ENCODE data around the gene TREH. TPM values are rescaled to one million over a fixed set of nuclear protein-coding genes. Genes with fewer than 3 reads are reported as not detected.
"Not testable (repeated sequence)": the region's sequence is repeated elsewhere in the genome, so short reads cannot be mapped to it uniquely, and the experiment has no call there.

TREH gene
- total RNA-seq, 1 experiment from 2014 or later: not detected

GRCh38 chr11:118728112-118728511 lies 48.7 kb upstream of the TREH start:
- H3K4ac ChIP-seq (ENCODE audit: low read depth, low read length); DNase-seq; H3K9ac ChIP-seq (ENCODE audit: extremely low read depth, insufficient read length, low read length); H2BK5ac ChIP-seq (ENCODE audit: insufficient read length, low read length); H3K79me1 ChIP-seq (ENCODE audit: insufficient read depth, low read depth, low read length, poor library complexity, severe bottlenecking); H3K4me1 ChIP-seq (ENCODE audit: insufficient read depth, low read length); H3K23ac ChIP-seq (ENCODE audit: insufficient read length, low read depth, low read length); H3K9me3 ChIP-seq (ENCODE audit: control insufficient read depth, low read depth, low read length); H3K4me2 ChIP-seq (ENCODE audit: insufficient read depth, insufficient read length, low read length); H2BK20ac ChIP-seq (ENCODE audit: low read depth, low read length, poor library complexity, severe bottlenecking); H4K5ac ChIP-seq (ENCODE audit: insufficient read length, low read depth, low read length); H3K27me3 ChIP-seq (ENCODE audit: insufficient read depth, low read length); H4K8ac ChIP-seq (replicated peaks; ENCODE audit: insufficient read length, low read depth, low read length); H2BK120ac ChIP-seq (ENCODE audit: low read depth, low read length, poor library complexity, severe bottlenecking); H2AK5ac ChIP-seq (ENCODE audit: insufficient read length, low read length); H3K14ac ChIP-seq (ENCODE audit: insufficient read depth, low read length); H3K56ac ChIP-seq (ENCODE audit: insufficient read length, low read depth, low read length); H2AFZ ChIP-seq (ENCODE audit: low read length); H3K27ac ChIP-seq (ENCODE audit: insufficient read length, low read depth, low read length); H2BK12ac ChIP-seq (ENCODE audit: insufficient read length, low read depth, low read length); H4K91ac ChIP-seq (ENCODE audit: insufficient read length, low read depth, low read length); H3K27me3 Mint-ChIP-seq (ENCODE audit: low read depth); H2BK15ac ChIP-seq (ENCODE audit: low read depth, low read length); H3K18ac ChIP-seq (ENCODE audit: insufficient read length, low read depth, low read length); H3T11ph ChIP-seq (ENCODE audit: low read length); H4K20me1 ChIP-seq (ENCODE audit: control insufficient read depth, insufficient read depth, insufficient read length); H3K79me2 ChIP-seq (ENCODE audit: insufficient read depth, low read length); H3K23me2 ChIP-seq (ENCODE audit: insufficient read length, low read depth, low read length, poor library complexity, severe bottlenecking): not testable (repeated sequence)
- H3K9me3 Mint-ChIP-seq: peaks cover 34% of the 10 kb centered on the region in 2 experiments
- TF ChIP-seq CTCF (conservative IDR thresholded peaks at IDR 0.05): peak; percentile 69
- WGBS (ENCODE audit: extremely low coverage, insufficient read length, low lambda C conversion rate): no CpG with 5 or more reads among the region's 10 CpGs
- H3K4me3 Mint-ChIP-seq: peak overlapping the region in 1 of 2 experiments; percentile 98; a peak in 2 of 5 replicates
- H3K4me1 Mint-ChIP-seq: peaks cover 46 to 65% of the 10 kb centered on the region in 2 experiments
- H3K27ac Mint-ChIP-seq: peak overlapping the region in 2 of 3 experiments; percentile 98 to 99; a peak in 4 of 7 replicates
- H3K36me3 Mint-ChIP-seq (ENCODE audit: insufficient read depth in 1 of 3, low read depth in 3 of 3): peaks cover 45 to 67% (median 47%) of the 10 kb centered on the region in 3 experiments

- H3K9ac ChIP-seq (ENCODE audit: extremely low read depth, insufficient read length, low read length); H2AK5ac ChIP-seq (ENCODE audit: insufficient read length, low read length); H2BK12ac ChIP-seq (ENCODE audit: insufficient read length, low read depth, low read length); H3K27ac Mint-ChIP-seq; H4K20me1 ChIP-seq (ENCODE audit: control insufficient read depth, insufficient read depth, insufficient read length); H3K14ac ChIP-seq (ENCODE audit: insufficient read depth, low read length); H3K56ac ChIP-seq (ENCODE audit: insufficient read length, low read depth, low read length); H3K79me2 ChIP-seq (ENCODE audit: insufficient read depth, low read length); H3K23me2 ChIP-seq (ENCODE audit: insufficient read length, low read depth, low read length, poor library complexity, severe bottlenecking); H3K27me3 ChIP-seq (ENCODE audit: insufficient read depth, low read length); H3K4ac ChIP-seq (ENCODE audit: low read depth, low read length); H3K79me1 ChIP-seq (ENCODE audit: insufficient read depth, low read depth, low read length, poor library complexity, severe bottlenecking); H3K4me1 ChIP-seq (ENCODE audit: insufficient read depth, low read length); H3T11ph ChIP-seq (ENCODE audit: low read length); H4K91ac ChIP-seq (ENCODE audit: insufficient read length, low read depth, low read length); DNase-seq; H3K18ac ChIP-seq (ENCODE audit: insufficient read length, low read depth, low read length); H2BK5ac ChIP-seq (ENCODE audit: insufficient read length, low read length); H3K4me2 ChIP-seq (ENCODE audit: insufficient read depth, insufficient read length, low read length); H2BK15ac ChIP-seq (ENCODE audit: low read depth, low read length); H3K9me3 ChIP-seq (ENCODE audit: control insufficient read depth, low read depth, low read length); H3K23ac ChIP-seq (ENCODE audit: insufficient read length, low read depth, low read length); H2AFZ ChIP-seq (ENCODE audit: low read length); H3K27me3 Mint-ChIP-seq (ENCODE audit: low read depth); H2BK120ac ChIP-seq (ENCODE audit: low read depth, low read length, poor library complexity, severe bottlenecking); H4K8ac ChIP-seq (replicated peaks; ENCODE audit: insufficient read length, low read depth, low read length); H4K5ac ChIP-seq (ENCODE audit: insufficient read length, low read depth, low read length); H2BK20ac ChIP-seq (ENCODE audit: low read depth, low read length, poor library complexity, severe bottlenecking); H3K27ac ChIP-seq (ENCODE audit: insufficient read length, low read depth, low read length): not testable (repeated sequence)
- Mint-ChIP-seq H3K9me3 (peaks cover 32 to 34% of the 10 kb centered on the region in 2 experiments), H3K36me3 (ENCODE audit: insufficient read depth in 1 of 3, low read depth in 3 of 3) (peaks cover 40 to 71% (median 44%) of the 10 kb centered on the region in 3 experiments), H3K4me1 (peaks cover 50 to 65% of the 10 kb centered on the region in 2 experiments), H3K4me3 (peak overlapping the region in 1 of 2 experiments; percentile 98; a peak in 2 of 5 replicates)
- WGBS (ENCODE audit: extremely low coverage, insufficient read length, low lambda C conversion rate): no CpG with 5 or more reads among the region's 2 CpGs
Observed at GRCh38 chr11:118727721-118728066, 48.2 kb upstream of the TREH start.

Data from H9 (cell line).